Fibroblast of pulmonary artery (primary cell): ENCODE data around the gene PHACTR3.

Experiments
- DNase-seq: peaks from one replicate; pipeline ENCODE4 v3.0.0-alpha.2; 2010; ENCODE audit warnings: low read depth
- H3K4me3 ChIP-seq: replicated peaks from 2 replicates; pipeline ENCODE4 v1.5.1; 2011; ENCODE audit warnings: low read depth, mild to moderate bottlenecking, control low read depth, low read length, moderate library complexity
- TF ChIP-seq, protein P1 (sequence below): IDR thresholded peaks from 2 replicates; pipeline ENCODE4 v1.5.1; 2011; ENCODE audit warnings: mild to moderate bottlenecking, control low read depth, low read length, inconsistent platforms; ENCODE audit errors: missing control alignments

PHACTR3 gene

DNA sequence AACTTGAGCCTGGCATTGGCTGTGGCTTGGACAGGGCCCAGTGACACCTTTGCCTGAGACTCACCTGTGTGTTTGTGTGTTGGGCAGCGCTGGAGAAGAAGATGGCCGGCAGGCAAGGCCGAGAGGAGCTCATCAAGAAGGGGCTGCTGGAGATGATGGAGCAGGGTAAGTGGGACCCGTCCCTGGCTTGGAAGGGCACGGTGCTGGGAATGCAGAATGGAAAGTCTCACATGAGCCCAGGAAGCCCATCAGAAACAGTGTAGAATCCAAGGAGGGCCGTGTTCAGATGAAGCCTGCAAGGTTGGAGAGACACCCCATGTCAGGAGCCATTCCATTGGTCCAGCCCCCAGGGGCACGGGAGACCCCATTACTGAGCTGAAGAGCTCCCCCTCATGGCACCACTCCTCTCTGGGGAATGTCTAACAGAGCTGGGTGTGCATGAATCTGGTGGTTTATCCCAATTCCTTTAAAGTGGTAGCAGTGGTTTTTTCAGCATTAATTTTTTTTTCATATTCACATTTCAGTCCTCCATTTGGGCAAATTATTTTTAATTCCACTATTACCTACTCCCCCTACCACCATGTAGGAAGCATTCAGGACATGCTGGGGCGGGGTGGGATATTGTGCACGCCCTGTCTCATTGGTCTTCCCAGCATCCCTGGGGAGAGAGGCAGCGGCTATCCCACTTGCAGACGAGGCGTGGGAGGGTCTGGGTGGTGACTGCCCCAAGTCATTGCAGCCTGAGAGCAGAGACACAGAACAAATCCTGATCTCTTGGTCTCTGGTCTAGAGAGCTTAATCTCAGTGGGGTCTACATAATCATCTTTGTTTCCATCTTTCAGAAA is 143.6 kb downstream of the PHACTR3 start:
- TF ChIP-seq, protein P1, sequence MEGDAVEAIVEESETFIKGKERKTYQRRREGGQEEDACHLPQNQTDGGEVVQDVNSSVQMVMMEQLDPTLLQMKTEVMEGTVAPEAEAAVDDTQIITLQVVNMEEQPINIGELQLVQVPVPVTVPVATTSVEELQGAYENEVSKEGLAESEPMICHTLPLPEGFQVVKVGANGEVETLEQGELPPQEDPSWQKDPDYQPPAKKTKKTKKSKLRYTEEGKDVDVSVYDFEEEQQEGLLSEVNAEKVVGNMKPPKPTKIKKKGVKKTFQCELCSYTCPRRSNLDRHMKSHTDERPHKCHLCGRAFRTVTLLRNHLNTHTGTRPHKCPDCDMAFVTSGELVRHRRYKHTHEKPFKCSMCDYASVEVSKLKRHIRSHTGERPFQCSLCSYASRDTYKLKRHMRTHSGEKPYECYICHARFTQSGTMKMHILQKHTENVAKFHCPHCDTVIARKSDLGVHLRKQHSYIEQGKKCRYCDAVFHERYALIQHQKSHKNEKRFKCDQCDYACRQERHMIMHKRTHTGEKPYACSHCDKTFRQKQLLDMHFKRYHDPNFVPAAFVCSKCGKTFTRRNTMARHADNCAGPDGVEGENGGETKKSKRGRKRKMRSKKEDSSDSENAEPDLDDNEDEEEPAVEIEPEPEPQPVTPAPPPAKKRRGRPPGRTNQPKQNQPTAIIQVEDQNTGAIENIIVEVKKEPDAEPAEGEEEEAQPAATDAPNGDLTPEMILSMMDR: no peak
- DNase-seq: no peak
- H3K4me3 ChIP-seq: no peak overlapping the region

- TF ChIP-seq, protein P1: no peak
- peak; percentile 22 for DNase-seq
- no peak overlapping the region for H3K4me3 ChIP-seq
These were observed 144.4 kb downstream of the PHACTR3 start for GRCh38 chr20:59748619-59749191.

DNA sequence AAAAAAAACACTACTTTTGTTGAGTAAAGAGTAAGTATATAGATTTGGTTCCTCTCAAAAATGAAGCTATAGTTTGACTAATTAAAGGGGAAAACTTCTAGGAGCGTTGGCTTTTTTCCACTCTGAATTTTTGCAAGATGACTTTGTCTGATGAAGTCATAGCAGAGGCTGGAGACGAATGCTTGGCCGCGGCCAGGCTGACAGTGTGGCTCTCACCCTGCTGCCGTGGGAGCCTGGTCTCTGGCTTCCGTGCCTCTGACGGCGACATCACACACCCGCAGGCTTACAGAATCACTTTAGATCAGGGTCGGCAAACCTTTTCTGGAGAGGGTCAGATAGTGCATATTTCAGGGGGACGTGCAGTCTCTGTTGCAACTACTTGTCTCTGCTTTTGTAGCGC is 145.0 kb downstream of the PHACTR3 start:
- TF ChIP-seq, protein P1: no peak
- no peak overlapping the region for H3K4me3 ChIP-seq
- peak; percentile 16 for DNase-seq

- TF ChIP-seq, protein P1: no peak
- no peak for DNase-seq
- no peak overlapping the region for H3K4me3 ChIP-seq
These were observed 146.0 kb downstream of the PHACTR3 start for GRCh38 chr20:59750209-59750840.

- TF ChIP-seq, protein P1: peak; percentile 36
- H3K4me3 ChIP-seq: no peak overlapping the region
- DNase-seq: peak; percentile 29
These were observed 146.9 kb downstream of the PHACTR3 start for GRCh38 chr20:59751075-59751711.

DNA sequence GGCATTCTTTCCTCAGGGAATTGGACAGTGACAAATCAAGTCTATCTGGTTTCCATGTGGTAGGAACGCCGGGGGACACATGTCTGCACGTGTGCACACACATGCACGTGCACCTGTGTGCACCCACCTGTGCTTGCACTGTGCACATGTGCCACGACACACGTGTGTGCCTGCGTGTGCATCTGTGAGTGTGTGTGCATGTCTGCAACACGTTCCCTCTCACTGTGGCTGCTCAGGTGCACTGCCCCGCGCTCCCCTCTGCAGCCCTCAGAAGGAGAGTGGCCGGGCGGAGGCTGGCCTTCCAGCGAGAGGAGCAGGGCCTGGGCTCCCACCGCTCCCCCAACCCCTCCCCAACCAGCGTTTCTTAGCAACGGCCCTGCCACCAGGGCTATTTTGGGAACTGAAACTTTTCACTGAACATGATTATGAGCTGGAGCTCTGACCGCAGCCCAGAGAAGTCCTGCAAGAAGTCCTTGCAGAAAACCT is 147.8 kb downstream of the PHACTR3 start:
- H3K4me3 ChIP-seq: no peak overlapping the region
- no peak for DNase-seq
- TF ChIP-seq, protein P1: no peak
